HG02623 (cell line): ENCODE data around the gene ZNF148.
"Not testable (repeated sequence)": the region's sequence is repeated elsewhere in the genome, so short reads cannot be mapped to it uniquely, and the experiment has no call there.

Source experiments
- ATAC-seq: cut with Tn5 transposase; IDR thresholded peaks from one replicate; pipeline ENCODE4 v1.9.1; 2021; ENCODE audit warnings: moderate library complexity; ENCODE audit not compliant: unreplicated experiment

Gene ZNF148

GRCh38 chr3:125374996-125375941 is at the start of gene ZNF148:
Gene ZNF148 (minus strand): TSS chr3:125375325. CDS start chr3:125313640, 61,685 bp downstream.
- peak; percentile 77 for ATAC-seq

DNA sequence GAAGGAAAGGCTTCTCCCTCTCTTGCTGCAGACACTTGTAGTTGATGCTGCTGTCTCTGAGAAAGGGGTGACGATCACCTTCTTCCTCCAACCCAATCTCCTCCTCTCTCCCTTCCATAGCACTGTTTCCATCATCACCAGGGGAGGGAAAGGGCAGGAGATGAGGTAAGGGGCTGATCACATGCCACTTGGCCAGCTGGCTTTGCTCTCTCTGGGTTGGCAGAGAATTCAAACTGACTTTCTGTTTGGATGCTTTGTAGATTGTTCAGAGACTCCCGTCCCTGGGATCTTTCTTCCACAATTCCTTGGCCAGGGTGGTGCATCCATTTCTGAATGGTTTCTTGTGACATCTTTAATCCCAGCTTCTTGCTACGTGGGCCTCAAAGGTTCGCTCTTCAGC is 43.2 kb upstream of the ZNF148 start:
- ATAC-seq: no peak

GRCh38 chr3:125416235-125416634 is 41.1 kb upstream of the ZNF148 start:
- no peak for ATAC-seq

GRCh38 chr3:125414669-125415068 is 39.5 kb upstream of the ZNF148 start:
- ATAC-seq: no peak

DNA sequence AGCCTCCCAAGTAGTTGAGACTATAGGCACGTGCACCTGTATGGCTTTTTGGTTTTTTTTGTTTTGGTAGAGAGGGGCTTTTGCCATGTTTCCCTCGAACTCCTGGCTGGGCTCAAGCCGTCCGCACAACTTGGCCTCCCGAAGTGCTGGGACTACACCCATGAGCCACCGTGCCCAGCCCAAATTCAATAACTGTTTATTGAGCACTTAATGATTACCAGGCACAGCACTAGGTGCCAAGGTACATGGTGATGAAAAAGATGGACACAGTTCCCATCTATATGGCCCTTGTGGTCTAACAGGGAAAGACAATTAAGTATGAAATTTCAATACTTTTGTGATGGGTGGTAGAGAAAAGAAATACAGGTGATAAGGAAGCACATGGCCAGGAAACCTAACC is 35.8 kb upstream of the ZNF148 start:
- no peak for ATAC-seq

GRCh38 chr3:125406070-125406469 is 30.9 kb upstream of the ZNF148 start:
- no peak for ATAC-seq

DNA sequence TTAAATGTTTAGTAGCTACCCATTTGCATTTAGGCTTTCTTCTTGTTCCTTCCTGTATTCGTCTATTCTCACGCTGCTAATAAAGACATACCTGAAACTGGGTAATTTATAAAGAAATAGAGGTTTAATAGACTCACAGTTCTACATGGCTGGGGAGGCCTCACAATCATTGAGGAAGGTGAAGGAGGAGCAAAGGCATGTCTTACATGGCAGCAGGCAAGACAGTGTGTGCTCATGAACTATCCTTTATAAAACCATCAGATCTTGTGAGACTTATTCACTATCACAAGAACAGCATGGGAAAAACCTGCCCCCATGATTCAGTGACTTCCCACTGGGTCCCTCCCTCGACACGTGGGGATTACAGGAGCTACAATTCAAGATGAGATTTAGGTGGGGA is 30.4 kb upstream of the ZNF148 start:
- ATAC-seq: not testable (repeated sequence)

GRCh38 chr3:125403789-125404188 is 28.7 kb upstream of the ZNF148 start:
- ATAC-seq: no peak

GRCh38 chr3:125402639-125403038 is 27.5 kb upstream of the ZNF148 start:
- no peak for ATAC-seq

DNA sequence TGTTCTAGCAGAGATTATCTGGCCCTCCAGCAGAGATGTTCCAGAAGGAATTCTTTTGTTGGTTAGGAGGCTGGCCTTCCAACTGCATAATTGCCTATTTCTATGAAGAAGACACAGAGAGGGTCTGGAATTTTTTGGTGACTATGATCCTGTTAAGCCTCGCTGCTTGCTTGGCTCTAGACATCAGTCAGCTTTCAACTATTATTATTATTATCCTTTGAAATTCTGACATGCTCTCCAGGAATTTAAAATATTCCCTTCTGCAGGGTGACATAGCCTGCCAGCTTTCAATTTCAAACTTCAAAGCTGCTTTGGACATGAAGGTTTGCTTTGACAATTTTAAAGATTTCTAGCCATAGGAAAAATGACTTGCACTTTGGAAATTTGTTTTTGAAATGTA is 26.3 kb upstream of the ZNF148 start:
- ATAC-seq: no peak

DNA sequence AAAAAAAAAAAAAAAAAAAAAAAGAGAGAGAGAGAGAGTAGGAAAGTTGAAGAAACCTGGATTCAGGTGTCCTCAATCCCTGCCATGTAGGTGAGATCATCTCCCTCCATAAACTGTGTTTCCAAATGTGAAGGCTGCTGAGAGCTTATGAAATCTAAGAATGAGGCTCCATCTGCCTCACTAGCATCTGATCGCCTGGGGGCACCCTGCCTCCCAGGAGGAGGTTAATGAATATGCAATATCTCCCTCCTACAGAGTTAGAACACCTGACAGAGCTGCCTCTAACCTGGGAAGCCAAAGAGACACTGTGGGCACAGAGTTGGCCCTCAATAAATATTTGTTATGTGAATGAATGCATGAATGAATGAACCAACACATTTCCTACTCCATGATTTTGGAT is 23.8 kb upstream of the ZNF148 start:
- ATAC-seq: no peak

- ATAC-seq: no peak
Measured at GRCh38 chr3:125395091-125395490, 20.0 kb upstream of the ZNF148 start.

DNA sequence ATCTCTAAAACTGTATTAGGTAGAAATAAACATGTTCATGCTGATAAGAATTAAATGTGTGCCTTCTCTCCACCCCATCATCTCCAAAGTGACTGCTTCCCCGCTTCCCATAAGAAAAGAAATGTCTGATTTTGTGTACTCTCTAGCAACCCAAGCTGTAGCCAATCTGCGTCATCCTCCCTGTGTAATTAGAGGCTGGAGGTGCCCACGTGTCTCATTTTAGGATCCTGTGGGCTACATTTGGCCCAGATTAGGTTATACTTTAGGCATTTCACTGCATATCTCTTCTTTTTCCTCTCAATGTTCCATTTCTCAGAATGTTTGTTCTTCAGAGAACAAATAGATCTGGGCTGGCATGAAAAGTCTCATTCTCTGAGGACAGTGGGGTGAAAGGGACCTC is 19.3 kb upstream of the ZNF148 start:
- ATAC-seq: no peak

GRCh38 chr3:125389282-125389681 is 14.2 kb upstream of the ZNF148 start:
- no peak for ATAC-seq

DNA sequence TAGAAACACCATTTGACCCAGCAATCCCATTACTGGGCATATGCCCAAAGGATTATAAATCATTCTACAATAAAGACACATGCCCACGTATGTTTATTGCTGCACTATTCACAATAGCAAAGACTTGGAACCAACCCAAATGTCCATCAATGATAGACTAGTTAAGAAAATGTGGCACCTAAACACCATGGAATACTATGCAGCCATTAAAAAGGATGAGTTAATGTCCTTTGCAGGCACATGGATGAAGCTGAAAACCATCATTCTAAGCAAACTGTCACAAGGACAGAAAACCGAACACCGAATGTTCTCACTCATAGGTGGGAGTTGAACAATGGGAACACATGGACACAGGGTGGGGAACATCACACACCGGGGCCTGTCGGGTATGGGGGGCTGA is 13.2 kb upstream of the ZNF148 start:
- ATAC-seq: not testable (repeated sequence)

GRCh38 chr3:125386811-125387210 is 11.7 kb upstream of the ZNF148 start:
- ATAC-seq: no peak

DNA sequence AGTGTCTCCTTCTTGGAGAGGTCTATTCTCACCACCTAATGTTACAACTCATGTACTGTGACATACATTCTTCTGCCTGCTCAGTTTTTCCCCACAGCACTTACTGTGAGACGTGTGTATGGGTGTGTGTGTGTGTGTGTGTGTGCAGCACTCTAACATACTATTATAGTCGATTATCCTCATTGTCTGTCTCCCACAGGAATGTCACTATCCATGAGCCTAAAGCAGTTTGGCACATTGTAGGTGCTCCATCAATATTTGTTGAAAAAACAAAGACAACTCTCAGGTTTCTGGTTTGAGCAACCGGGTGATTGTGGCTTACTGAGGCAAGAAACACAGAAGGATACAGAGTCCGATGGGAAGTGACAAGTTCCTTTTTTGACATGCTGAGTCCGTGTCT is 8.6 kb upstream of the ZNF148 start:
- ATAC-seq: no peak

GRCh38 chr3:125382298-125382697 is 7.2 kb upstream of the ZNF148 start:
- ATAC-seq: no peak

DNA sequence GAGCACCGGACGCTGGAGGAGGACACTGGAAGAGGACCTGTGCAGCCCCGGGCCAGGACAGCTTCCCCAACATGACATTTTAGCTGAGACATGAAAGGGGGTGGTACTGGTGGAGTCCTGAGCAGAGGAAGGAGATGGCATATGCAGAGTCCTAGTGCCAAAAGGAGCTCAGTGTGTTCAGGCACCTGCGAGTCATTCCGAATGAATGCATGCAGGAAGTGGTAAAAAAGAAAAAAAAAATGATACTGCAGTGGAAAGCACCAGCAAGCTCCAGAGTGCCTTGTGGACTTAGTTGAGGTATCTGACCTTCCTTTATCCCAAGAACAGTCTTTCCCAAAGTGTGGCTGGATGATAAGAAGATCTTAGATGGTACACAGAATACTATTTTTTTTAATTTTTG is 6.6 kb upstream of the ZNF148 start:
- ATAC-seq: no peak

- no peak for ATAC-seq
Measured at GRCh38 chr3:125381314-125381713, 6.2 kb upstream of the ZNF148 start.

DNA sequence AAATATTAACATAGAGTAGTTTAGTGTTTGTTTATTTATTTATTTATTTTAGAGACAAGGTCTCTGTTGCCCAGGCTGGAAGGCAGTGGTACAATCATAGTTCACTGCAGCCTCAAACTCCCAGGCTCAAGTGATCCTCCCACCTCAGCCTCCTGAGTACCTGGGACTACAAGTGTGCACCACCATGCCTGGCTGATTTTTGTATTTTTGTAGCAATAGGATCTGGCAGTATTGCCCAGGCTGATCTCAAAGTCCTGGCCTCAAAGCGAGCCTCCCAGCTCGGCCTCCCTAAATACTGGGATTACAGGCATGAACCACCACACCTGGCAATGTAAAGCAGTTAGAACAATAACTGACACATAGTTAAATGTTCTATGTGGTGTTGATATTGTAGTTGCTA is 4.4 kb upstream of the ZNF148 start:
- ATAC-seq: no peak

DNA sequence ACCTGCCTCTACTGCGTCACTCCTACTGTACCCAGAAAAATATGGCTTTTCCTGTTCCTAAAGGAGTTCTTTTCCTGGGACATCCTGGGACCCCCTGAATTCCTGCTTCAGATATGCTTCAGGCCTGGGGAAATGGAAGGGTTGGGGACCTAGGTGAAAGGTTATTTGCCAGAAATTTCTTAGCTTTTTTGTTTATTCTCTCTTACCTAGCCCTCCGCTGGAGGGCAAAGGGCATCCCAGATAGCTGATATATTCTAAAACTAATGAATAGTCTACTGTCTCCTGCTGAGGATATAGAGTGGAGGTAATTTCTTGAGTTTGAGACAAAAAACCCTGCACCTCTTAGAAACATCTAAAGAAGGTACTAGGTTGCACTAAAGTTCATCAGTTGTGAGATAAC is 3.6 kb upstream of the ZNF148 start:
- no peak for ATAC-seq
